Measurements from ENCODE around the gene CAMTA1.
"Not testable (repeated sequence)": the region's sequence is repeated elsewhere in the genome, so short reads cannot be mapped to it uniquely, and the experiment has no call there.

CAMTA1 gene

DNA sequence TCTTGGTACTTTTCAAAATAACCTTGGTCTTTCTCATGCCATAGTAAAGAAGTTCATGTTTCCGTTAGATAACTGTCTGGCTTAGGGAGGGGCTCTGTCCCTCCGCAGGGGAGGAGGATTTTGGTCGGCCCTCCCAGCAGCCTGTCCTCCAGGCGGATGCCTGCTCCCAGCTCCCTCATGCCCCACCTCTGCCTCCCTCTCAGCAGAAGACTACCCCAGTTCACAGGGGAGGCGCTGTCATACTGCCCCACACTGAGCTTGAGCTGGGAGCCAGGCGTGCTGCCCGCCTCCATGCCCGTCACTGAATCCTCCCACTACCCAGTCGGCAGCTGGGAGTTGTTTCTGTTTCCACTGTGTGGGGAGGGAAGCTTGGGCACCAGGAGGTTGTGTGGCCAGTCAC is 127.3 kb downstream of the CAMTA1 start:
- DNase-seq: no peak

DNA sequence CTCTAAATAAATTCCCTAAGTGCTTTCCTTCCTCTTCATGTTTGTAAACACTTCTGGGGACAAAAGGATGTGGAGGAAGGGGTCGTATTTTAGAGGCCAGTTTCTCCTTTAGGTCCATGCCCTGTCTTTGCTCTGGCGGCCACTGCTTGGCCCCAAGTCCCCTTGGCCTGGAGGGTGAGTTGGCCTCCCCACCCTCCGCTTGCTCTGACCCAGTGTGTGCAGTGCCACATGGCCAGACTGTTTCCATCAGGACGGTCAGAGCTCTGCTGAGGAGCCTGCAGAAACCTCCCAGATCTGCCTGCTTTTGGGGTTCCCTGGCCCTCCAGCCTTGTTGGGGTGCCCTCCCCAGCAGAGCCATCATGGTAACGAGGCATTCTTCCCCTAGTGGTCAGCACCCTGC is 127.8 kb downstream of the CAMTA1 start:
- DNase-seq: no peak

DNA sequence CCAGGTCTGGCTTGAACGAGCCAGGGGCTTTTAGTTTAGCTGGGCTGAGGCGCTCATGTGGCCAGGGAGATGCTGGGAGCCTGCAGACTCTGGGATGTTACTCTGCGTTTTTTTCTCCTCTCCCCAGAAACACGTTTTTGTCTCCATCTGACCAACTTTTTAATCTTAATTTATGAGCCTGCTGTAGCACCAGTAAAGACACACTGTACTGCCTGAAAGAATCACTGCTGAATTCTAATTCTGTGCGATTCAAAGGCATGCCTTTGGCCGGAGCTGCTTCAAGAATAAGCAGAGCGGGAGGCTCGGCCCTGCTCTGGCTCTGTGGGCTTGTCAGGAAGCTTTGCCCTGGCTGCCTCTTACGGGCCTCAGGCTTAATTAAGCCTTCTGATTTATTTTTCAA is 129.5 kb downstream of the CAMTA1 start:
- no peak for DNase-seq

DNA sequence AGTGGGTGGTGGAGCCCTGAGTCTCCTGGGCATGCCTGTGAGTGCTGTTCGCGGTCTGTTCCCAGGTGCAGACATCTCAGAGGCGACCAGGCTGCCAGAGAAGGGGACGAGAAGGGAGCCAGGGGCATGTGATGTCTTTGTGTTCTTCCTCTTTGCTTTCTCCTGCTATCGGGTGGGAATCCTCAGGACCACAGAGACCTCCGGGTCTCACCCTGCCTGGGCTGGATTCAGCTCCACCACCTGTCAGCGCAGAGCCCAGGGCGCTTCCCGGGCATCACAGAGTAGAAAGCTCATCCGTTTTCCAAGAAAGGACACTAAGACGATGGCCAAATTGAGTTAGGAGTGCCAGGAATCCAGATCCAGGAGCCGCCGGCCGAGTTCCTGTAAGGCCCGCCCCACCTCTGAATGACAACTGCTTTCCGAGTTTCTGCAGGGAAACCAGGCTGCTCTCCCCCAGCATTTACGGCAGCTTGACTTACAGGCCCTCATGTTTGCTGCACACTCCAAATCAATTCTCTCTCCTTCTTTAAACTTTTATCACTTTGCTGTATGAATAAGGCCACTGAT is 130.8 kb downstream of the CAMTA1 start:
- no peak for DNase-seq

DNA sequence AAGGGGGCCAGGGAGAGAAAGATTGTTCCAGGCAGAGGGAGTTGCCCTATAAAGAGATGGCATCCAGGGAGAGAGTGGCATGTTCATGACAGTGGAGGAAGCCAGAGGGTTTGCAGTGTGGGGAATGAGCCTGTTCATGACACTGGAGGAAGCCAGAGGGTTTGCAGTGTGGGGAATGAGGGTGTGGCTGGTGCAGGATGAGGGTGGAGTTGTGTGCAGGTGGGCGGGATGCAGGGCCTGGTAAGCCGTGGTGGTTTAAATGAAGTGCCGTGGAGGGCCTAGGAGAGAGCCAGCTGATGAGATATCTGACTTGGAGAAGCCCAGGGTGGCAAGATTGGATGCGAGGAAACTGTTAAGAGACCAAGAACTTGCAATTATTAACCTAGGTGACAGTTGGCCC is 131.8 kb downstream of the CAMTA1 start:
- no peak for DNase-seq

DNA sequence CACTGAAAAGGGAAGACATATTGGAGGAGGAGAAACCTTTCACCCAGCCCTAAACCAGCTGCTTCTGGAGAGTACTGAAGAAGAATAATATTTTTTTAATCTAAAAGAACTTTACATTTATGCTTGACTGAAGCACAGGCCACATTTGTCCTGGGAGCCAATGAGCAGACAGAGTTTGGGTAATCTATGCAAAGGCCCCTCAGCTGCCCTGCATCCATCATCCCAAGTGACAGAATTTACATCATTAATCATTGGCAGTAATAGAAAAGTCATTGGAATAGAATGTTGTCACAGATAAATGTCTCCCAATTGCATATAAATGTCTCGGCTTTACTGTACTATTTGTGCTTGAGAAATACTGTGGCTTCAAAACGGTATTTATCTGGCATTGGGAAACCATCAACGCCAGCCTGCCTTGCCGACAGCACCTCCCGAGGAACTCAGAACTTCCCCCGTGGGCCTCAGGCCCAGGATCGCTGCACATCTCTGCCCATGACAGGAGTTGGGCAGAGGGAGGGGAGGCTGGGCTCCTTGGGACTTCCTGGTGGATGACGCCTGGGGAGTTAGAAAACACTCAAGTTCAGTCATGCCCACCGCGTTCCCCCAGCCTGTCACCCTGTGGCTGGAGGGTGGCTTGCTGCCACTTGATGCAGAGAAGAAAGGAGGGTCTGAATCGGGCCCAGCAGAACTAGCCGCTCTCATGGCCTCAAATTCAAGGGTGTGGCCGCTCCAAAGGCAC is 133.1 kb downstream of the CAMTA1 start:
- DNase-seq: no peak

DNA sequence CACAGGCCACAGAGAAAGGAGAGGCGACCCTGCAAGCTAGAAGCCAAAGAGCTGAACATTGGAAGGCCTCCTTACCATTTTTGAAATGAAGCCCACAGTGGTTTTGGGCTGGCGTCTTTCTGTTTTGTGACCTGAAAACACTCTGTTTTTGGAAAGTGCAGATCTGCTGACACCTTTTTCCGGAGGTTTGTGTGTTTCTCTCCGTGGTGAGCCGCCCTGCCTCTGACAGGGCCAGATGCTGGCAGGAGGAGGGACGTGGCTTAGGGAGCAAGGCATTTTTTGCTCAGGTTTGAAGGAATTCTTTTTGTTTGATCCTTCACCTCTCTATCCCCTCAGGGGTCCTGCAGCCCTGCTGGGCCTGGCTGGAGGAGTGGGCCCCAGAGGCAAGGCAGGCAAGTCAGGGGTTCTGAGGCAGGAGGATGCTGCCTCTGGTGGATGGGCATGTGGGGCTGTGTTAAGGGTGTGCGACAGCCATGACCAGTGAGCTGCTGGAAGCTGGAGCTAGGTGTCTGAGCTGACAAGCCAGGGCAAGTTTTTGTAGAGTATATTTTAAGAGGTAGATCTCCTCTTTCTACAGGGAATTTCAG is 133.8 kb downstream of the CAMTA1 start:
- no peak for DNase-seq

DNA sequence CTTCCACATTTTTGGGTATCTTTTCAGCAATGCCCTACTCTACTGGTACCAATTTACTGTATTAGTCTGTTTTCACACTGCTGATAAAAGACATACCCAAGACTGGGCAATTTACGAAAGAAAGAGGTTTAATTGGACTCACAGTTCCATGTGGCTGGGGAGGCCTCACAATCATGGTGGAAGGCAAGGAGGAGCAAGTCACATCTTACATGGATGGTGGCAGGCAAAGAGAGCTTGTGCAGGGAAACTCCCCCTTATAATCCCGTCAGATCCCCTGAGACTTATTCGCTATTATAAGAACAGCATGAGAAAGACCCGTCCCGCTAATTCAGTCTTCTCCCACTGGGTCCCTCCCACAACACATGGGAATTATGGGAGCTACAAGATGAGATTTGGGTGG is 136.3 kb downstream of the CAMTA1 start:
- not testable (repeated sequence) for DNase-seq

DNA sequence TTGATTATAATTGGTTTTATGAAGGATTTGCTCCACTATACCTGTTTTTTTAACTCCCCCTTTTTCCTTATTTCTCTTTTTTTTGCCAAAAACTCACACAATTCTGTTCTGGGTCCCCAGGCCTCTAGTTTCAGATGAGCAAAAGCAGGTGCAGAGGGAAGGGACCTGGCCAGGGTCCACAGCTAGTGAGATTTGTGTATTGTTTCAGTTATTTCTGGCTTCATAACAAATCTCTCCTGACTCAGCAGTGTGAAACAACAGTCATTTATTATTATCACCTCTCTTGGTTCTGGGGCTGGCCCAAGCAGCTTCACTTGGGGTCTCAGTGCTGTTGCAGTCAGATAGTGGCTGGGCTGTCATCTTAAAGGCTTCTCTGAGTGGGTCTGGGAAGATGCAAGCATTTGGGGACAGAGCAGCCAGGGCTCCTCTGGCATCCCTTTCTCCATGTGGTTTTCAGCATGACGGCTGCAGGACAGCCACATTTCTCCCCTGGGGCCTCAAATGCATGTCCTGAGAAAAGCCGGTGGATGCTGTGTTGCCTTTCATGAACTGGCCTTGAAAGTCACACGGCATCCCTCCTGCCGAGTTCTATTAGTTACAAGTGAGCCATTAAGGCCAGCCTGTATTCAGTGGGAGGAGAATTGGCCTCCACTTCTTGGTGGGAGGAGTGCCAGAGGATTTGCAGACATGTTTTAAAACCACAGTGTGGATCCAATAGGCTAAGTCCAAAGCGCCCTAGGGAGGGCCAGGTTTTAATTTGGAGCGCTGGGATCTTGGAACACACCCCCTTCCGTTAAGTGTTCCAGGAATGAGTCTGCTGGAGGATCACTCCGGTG is 137.1 kb downstream of the CAMTA1 start:
- no peak for DNase-seq

DNA sequence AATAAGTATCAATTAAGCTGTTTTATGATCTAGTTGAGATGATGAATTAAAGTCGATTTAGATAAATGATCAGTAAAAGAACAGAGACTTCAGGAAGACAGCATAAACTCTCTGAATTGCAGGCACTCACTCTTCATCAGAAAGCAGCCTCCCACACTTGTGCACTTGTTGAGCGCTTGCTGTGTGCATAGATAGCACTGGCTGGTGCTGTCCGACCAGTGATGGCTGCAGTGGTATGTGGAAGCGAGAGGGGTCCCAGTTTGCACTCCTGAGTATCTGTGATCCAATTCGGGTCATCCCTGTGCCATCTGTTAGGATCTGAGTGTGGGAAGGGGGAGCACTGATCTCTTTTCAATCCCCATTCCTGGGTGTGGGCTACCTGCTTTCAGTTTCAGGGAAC is 137.8 kb downstream of the CAMTA1 start:
- DNase-seq: no peak

DNA sequence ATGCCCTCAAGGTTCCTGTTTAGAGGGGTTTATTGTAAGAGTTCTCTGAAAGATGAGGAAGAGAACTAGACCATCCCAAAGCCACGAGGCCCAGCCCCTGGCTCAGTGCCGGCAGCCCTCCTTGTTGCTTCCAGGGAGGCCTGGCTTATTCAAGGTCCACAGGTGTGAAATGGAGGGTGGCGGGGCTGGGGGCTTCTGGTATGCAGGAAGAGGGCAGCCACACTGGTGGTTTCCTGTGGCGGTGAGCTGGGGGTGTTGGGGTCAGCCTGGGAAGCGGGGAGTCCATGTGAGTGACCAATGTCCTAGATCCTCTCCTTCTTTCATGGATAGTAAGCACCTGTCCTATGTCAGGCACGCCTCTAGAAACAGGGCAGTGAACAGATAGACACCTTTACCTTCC is 138.2 kb downstream of the CAMTA1 start:
- DNase-seq: no peak

DNA sequence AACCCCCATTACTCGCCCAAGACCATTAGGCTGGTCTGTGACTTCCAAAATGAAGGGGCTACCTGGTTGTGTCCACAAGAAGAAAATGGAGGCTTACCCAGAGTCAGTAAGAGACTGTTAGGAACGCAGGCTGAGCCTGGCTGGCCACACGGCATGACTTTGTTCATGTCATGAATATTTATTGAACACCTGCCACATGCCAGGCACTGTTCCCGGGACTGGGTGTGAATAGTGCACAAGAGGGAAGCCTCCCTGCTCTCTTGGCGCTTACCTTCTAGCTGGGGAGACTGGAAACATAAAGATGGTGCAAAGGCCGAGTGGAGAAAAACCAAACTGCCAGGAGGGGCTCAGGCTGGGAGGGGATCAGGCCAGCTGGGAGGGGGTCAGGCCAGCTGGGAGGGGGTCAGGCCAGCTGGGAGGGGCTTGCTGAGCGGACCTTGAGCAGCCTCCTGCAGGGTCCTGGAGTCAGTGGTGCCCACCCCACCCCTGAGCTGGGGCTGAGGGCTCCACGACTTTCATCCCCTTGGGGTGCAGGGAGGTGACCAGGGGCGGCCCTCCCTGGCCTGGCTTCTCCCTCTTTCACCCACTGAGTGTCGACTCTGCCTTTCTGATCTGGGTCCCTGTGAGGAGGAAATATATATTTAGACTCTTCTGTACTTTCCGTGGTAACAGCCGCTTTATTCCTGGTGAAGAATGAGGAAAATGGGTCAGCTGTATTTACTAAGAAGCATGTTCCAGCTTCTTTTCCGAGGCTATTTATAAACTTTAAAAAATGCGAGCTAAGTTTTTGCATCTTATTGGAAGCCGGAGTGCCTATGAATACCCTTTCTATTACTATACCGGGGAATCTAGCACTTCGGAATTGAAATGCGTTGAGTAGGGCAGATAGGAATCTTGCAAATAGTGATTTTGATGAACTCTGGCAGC is 139.0 kb downstream of the CAMTA1 start:
- no peak for DNase-seq

DNA sequence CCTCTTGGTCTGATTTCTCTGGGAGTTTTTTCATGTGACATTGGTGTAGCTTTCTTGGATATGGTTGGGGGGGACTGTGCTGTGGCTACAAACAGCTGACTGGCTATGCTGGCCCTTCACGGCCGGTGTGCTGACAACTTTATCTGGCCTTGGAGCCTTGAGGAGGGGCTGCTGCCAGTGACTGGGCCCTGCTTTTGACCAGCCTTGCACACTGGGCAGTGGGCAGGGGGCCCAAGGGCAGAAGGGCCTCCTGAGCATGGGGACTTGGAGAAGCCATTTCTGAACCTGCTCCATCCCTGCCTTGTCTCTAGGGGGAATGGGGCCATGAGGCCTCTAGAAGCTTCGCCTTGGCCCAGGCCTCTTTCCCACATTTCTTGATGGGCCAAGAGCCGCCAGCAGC is 139.6 kb downstream of the CAMTA1 start:
- DNase-seq: no peak

DNA sequence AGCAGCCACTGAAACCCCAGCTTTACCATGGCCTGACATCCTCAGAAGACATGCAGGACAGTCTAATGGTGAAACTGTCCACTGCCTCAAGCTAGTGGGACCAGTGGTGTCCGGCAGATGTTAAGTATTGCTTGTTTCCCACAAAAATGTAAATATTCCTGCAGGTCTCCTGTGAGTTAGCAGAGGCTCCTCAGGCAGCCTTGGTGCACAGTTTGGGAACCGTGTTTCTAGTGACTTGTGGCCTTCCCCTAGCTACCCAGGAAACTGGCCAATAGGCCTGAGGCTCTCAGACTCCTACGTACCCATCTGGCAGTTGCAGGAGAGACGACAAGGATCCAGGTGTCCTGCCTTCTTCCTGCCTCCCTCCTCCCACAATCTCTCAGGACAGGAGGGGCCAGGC is 142.4 kb downstream of the CAMTA1 start:
- no peak for DNase-seq

DNA sequence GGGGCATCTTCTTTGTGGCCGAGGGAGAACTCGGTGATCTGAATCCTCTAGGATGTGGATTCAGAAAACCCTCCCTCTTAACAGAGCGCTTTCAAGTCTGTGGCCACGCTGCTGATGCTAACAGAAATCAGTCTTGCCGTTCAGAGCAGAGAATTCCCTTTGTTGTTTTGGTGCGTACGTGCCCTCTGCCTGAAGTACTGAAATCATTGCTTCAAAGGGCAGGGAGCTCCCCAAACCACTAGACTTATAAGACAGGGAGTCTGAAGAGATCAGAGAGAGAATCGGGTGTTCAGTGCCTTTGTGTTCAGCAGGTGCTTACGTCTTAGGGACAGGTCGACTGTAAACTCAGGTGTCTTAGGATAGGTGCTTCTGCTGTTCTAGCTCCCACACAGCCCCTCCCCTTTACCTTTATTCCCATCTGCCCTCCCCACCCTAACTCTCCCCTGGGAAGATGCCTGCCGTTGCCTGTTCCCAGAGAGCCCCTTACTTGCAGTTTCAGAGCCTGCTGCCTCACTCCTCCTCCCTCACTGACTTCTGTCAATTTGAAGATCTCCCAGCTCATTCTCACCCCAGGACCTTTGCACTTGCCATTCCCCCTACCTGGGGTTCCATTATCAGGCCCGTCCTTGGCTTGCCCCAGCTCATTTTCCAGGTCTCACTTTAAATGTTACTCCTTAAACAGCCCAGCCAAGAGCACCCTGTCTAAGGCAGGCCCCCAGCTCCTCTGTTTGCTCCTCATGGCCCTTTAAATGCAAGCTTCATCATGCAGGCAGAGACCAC is 143.0 kb downstream of the CAMTA1 start:
- no peak for DNase-seq

DNA sequence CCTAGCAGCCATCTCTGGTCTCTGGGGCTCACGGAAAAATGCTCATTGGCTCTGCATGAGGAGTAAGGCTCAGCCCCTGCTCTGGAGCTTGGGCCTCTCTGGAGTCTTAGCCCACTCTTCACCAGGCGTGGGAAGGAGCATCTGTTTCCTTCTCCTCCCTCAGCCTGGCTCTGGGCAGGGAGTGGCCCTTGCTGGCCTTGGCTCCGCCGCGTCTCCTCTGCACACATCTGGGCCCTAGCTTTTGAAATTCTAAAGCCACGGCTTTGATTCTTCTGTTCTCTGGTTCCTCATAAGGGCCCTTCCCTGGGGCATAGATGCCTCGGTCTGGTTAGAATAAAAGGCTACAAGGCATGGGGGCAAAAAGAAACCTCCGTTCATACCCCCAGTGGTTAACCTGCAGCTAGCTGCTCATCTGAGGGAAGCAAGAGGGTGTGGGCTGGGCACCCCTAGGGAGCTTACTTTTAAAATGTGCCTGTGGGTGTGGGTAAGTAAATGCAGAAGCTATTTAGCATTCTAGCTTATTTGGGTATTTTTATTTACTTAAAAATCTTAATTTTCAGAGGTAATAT is 145.6 kb downstream of the CAMTA1 start:
- no peak for DNase-seq

DNA sequence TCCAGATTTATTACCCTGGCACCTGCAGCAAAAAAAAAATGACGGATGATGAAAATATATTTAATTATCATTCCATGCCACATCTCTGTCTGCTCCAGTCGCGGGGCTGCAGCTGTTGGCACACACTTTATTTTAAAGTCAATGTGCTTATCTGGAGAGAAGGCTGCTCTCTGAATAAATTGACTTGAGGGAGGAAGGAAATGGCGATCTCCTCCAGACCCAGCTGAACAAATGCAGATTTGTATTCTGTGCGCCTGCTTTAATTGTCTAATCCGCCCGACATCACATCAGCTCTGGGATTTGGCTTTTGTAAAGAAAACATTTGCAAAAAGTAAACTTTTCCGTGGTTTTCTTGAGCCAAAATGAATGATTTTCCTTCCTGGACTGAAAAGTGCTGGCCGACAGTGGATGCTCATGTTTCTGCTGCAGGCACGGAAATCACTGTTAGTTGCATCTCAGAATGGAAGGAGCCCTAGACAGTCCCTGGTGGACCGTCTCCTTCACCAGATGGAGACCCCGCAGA is 150.2 kb downstream of the CAMTA1 start:
- DNase-seq: no peak

DNA sequence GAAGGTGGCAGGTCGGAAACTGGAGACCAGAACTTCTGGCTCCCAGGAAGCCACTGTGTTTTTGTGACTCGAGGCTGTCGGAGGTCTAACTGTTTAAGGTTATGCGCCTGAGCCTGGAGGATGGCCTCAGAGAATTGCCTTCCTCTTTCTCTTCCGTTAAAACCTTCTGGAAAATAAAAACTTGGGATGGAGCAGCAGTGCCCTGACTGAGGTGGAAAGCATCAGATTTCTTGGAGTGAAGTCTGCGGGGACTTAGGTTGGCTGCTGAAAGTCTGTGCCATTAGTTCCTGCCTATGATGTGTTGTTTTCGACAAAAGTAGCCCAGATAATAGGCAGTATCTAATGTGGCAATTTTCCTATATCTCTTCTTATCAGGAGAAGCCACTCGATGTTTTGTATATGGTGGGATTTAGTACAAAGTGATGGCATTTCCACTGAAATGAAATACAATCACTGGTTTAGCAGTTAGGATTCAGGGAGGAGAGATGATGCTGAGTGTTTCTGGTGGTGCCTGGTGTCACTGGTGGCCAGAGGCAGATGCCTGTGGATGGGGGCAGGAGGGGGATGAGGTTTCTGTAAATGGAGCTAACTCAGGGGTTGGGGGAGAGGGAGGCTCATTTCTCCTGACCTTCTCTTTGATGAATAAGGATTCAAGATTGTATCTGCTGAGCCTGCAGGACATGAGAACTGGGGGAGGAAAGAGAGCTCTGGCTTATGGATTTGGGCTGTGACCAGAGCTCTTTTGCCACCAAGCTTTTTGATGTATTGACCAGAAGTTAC is 150.8 kb downstream of the CAMTA1 start:
- DNase-seq: no peak

DNA sequence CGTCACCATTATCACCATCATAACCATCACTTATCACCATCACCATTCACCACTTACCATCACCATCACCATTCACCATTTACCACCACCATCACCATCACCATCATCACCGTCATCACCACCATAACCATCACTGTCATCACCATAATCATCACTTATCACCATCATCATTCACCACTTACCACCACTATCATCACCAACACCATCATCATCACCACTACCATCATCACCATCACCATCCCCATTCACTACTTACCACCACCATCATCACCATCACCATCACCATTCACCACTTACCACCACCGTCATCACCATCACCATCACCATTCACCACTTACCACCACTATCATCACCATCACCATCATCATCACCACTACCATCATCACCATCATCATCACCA is 151.8 kb downstream of the CAMTA1 start:
- DNase-seq: no peak

DNA sequence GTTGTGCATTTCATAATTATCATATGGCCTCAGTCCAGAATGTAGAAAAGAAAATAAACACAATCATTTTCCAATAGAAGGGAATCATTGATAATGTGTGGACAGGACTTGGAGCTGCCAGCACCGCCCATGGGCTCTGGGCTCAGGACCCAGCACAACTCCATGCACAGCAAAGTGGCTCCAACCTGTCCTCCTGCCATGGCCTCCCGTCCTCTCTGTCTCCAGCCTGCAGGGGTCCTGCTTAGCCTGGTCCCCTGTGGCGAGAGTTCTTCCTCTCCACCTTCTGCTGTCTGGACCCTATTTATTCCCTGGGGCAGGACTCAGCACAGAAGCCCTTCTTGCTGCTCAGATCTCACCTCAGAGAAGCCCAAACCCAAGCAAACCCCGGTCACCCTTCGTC is 154.1 kb downstream of the CAMTA1 start:
- DNase-seq: no peak

Measured in NCI-H1436 (cell line).